ENCODE data around the gene WDFY4. TPM values are rescaled to one million over a fixed set of nuclear protein-coding genes. Genes with fewer than 3 reads are reported as not detected.

Gene WDFY4
- polyA plus RNA-seq, 1 donor from 2014 or later: not detected

DNA sequence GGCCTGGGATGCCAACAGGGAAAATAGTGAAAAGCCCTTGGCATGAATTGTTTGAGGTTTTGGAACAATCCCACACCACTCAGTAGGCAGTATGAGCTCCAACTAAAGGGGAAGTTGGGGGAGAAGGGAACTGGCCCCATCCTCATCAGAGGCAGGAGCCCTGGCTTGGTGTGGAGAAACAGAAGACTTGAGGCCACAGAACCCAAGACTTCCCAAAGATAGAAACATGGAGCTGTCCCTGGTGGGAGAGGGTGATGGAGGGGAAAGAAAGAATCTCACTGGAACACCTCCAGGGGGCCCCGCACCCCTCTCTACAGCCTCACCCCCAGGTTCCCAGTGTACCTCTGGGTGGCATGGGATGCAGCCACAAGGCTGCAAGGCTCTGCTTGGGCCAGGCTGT lies 345.0 kb downstream of the WDFY4 start:
- H4K20me1 ChIP-seq (ENCODE audit: insufficient read depth): no peaks in the 10 kb centered on the region
- H3K9ac ChIP-seq (ENCODE audit: low read length): no peak overlapping the region
- no peaks in the 10 kb centered on the region for H3K79me2 ChIP-seq (replicated peaks; ENCODE audit: insufficient read depth, low read length)
- TF ChIP-seq SMC3 (conservative IDR thresholded peaks at IDR 0.05; ENCODE audit: poor library complexity) (no peak), EZH2 (IDR thresholded peaks at IDR 0.05; ENCODE audit: borderline replicate concordance, insufficient read depth, low read length, poor library complexity, severe bottlenecking) (no peak), RAD21 (conservative IDR thresholded peaks at IDR 0.05) (no peak), MXI1 (conservative IDR thresholded peaks at IDR 0.05; ENCODE audit: poor library complexity, severe bottlenecking) (no peak), EP300 (conservative IDR thresholded peaks at IDR 0.05; ENCODE audit: poor library complexity, severe bottlenecking) (no peak), POLR2AphosphoS5 (IDR thresholded peaks at IDR 0.05) (no peak), TAF1 (IDR thresholded peaks at IDR 0.05; ENCODE audit: low read depth) (no peak)
- TF ChIP-seq, protein P1, sequence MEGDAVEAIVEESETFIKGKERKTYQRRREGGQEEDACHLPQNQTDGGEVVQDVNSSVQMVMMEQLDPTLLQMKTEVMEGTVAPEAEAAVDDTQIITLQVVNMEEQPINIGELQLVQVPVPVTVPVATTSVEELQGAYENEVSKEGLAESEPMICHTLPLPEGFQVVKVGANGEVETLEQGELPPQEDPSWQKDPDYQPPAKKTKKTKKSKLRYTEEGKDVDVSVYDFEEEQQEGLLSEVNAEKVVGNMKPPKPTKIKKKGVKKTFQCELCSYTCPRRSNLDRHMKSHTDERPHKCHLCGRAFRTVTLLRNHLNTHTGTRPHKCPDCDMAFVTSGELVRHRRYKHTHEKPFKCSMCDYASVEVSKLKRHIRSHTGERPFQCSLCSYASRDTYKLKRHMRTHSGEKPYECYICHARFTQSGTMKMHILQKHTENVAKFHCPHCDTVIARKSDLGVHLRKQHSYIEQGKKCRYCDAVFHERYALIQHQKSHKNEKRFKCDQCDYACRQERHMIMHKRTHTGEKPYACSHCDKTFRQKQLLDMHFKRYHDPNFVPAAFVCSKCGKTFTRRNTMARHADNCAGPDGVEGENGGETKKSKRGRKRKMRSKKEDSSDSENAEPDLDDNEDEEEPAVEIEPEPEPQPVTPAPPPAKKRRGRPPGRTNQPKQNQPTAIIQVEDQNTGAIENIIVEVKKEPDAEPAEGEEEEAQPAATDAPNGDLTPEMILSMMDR (IDR thresholded peaks at IDR 0.05; ENCODE audit: poor library complexity, severe bottlenecking): no peak
- TF ChIP-seq, protein P2, sequence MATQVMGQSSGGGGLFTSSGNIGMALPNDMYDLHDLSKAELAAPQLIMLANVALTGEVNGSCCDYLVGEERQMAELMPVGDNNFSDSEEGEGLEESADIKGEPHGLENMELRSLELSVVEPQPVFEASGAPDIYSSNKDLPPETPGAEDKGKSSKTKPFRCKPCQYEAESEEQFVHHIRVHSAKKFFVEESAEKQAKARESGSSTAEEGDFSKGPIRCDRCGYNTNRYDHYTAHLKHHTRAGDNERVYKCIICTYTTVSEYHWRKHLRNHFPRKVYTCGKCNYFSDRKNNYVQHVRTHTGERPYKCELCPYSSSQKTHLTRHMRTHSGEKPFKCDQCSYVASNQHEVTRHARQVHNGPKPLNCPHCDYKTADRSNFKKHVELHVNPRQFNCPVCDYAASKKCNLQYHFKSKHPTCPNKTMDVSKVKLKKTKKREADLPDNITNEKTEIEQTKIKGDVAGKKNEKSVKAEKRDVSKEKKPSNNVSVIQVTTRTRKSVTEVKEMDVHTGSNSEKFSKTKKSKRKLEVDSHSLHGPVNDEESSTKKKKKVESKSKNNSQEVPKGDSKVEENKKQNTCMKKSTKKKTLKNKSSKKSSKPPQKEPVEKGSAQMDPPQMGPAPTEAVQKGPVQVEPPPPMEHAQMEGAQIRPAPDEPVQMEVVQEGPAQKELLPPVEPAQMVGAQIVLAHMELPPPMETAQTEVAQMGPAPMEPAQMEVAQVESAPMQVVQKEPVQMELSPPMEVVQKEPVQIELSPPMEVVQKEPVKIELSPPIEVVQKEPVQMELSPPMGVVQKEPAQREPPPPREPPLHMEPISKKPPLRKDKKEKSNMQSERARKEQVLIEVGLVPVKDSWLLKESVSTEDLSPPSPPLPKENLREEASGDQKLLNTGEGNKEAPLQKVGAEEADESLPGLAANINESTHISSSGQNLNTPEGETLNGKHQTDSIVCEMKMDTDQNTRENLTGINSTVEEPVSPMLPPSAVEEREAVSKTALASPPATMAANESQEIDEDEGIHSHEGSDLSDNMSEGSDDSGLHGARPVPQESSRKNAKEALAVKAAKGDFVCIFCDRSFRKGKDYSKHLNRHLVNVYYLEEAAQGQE (IDR thresholded peaks at IDR 0.05; ENCODE audit: borderline replicate concordance): no peak
- no peak overlapping the region for H3K4me3 ChIP-seq (ENCODE audit: low read length)
- H2AFZ ChIP-seq (ENCODE audit: low read depth, low read length): no peak overlapping the region
- H3K9me3 ChIP-seq (ENCODE audit: low read length): no peaks in the 10 kb centered on the region
- no peaks in the 10 kb centered on the region for H3K9me2 ChIP-seq (ENCODE audit: insufficient read depth, low read length)
- no peaks in the 10 kb centered on the region for H3F3A ChIP-seq (ENCODE audit: insufficient read depth, low read length, poor library complexity, severe bottlenecking)
- no peaks in the 10 kb centered on the region for H3K27me3 ChIP-seq (ENCODE audit: insufficient read depth, low read depth, low read length)
- H3K27ac ChIP-seq (ENCODE audit: low read length): no peak overlapping the region
- no peaks in the 10 kb centered on the region for H3K36me3 ChIP-seq (ENCODE audit: insufficient read depth, low read length)
- no peak overlapping the region for H3K4me2 ChIP-seq (ENCODE audit: low read length)

Small RNA genes within 50 kb of the gene (small RNA-seq; reads per million reads assigned to genes)
- gene MIR4294: 0 reads per million in 3 experiments

Other genes starting within 250 kb of the WDFY4 start
- gene ARHGAP22, start 79.8 kb upstream of the WDFY4 start, polyA plus RNA-seq: 0.15 and 0.70 TPM in 2 replicates